ENCODE results near the gene MRPS14.

The MRPS14 gene

GRCh38 chr1:174976436-174977108 is 46.7 kb downstream of the MRPS14 start:
- DNase-seq: no peak

- DNase-seq: no peak
Measured at GRCh38 chr1:174975764-174976163, 47.5 kb downstream of the MRPS14 start.

- no peak for DNase-seq
Measured at GRCh38 chr1:174974711-174975119, 48.5 kb downstream of the MRPS14 start.

GRCh38 chr1:174971902-174972301 is 51.3 kb downstream of the MRPS14 start:
- DNase-seq: no peak

- no peak for DNase-seq
Measured at GRCh38 chr1:174971466-174971865, 51.8 kb downstream of the MRPS14 start.

- no peak for DNase-seq
Measured at GRCh38 chr1:174969977-174970376, 53.2 kb downstream of the MRPS14 start.

GRCh38 chr1:174968750-174969244 is 54.4 kb downstream of the MRPS14 start:
- DNase-seq: no peak

- DNase-seq: no peak
Measured at GRCh38 chr1:174967845-174968705, 55.1 kb downstream of the MRPS14 start.

- DNase-seq: no peak
Measured at GRCh38 chr1:174966008-174966572, 57.1 kb downstream of the MRPS14 start.

- DNase-seq: no peak
Measured at GRCh38 chr1:174965362-174966007, 57.7 kb downstream of the MRPS14 start.

GRCh38 chr1:174964972-174965361 is 58.3 kb downstream of the MRPS14 start:
- DNase-seq: no peak

- DNase-seq: no peak
Measured at GRCh38 chr1:174964261-174964971, 58.8 kb downstream of the MRPS14 start.

- DNase-seq: no peak
Measured at GRCh38 chr1:174963529-174964125, 59.6 kb downstream of the MRPS14 start.

All from activated CD4-positive, alpha-beta T cell treated with anti-CD3 and anti-CD28 coated beads for 1 hour (primary cell).